ENCODE data around the gene STN1. TPM values are rescaled to one million over a fixed set of nuclear protein-coding genes. Genes with fewer than 3 reads are reported as not detected.

Gene STN1
- total and polyA plus RNA-seq, 2 of the 8 experiments (the other 6 are each of a cell fraction or from before 2014, with no cell fraction given), result 10.1 to 12.4 TPM

DNA sequence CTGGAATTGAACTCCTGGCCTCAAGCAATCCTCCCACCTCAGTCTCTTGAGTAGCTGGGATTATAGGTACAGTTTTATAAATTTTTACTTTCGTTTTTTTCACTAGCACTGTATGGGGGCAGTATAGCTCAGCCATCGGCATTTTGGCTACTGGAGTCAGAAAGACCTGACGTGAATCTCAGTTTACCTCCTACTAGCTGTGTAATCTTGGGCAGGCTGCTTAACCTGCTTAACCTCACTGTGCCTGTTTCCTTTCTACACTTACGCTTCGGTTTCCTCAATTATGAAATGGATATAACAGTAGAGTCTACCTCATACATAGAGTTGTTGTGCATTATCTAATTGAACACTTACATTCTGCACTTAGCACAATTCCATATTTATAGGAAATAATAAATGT, 16.7 kb downstream of the STN1 start:
- ChIA-PET POLR2A (ENCODE audit: partially characterized antibody) (interaction anchor here (1.1 to 2.2 kb wide), 3 partner anchors 10 to 220 kb away, joined by 3 to 6 read pairs (median 4); no protein-coding TSS in a partner anchor), CTCF (ENCODE audit: partially characterized antibody) (interaction anchor here (0.8 to 5.9 kb wide), 10 partner anchors 11 to 312 kb away, joined by 3 to 49 read pairs (median 3); no protein-coding TSS in a partner anchor)
- Histone ChIP-seq H4K91ac (replicated peaks; ENCODE audit: insufficient read length, low read length) (no peak overlapping the region), H2AFZ (ENCODE audit: low read length) (no peak overlapping the region), H3K27ac (ENCODE audit: low read depth, low read length) (no peak overlapping the region), H4K8ac (ENCODE audit: extremely low read depth, insufficient read depth, low read length) (no peak overlapping the region), H3K4ac (replicated peaks; ENCODE audit: insufficient read length, low read depth, low read length) (no peak overlapping the region), H3K4me3 (ENCODE audit: extremely low read depth in 1 of 4, insufficient read depth in 2 of 4, low read depth in 3 of 4, low read length in 4 of 4) (no peak overlapping the region), H3K14ac (ENCODE audit: insufficient read length) (no peak overlapping the region), H2BK120ac (replicated peaks; ENCODE audit: low read depth, low read length) (no peak overlapping the region), H3K23me2 (ENCODE audit: low read depth, low read length) (no peaks in the 10 kb centered on the region), H3K79me1 (ENCODE audit: low read depth, low read length) (no peaks in the 10 kb centered on the region), H3K9me3 (ENCODE audit: insufficient read depth in 2 of 2, low read depth in 1 of 2, low read length in 1 of 2) (no peaks in the 10 kb centered on the region), H3K18ac (ENCODE audit: extremely low read depth, low read length) (no peak overlapping the region), H3K36me3 (ENCODE audit: control insufficient read depth in 2 of 4, insufficient read depth in 4 of 4, low read length in 3 of 4) (no peaks in the 10 kb centered on the region; a peak in 4 of 8 replicates), H3K56ac (replicated peaks; ENCODE audit: insufficient read length, low read depth, low read length) (no peak overlapping the region), H4K20me1 (replicated peaks in 1 of 2; ENCODE audit: control insufficient read depth in 1 of 2, insufficient read depth in 2 of 2, low read length in 2 of 2) (no peaks in the 10 kb centered on the region), H2AK5ac (ENCODE audit: low read depth, low read length) (no peak overlapping the region), H3K23ac (ENCODE audit: insufficient read length) (no peak overlapping the region), H3K9ac (replicated peaks in 1 of 4; ENCODE audit: extremely low read depth in 1 of 4, low read depth in 3 of 4, low read length in 3 of 4) (no peak overlapping the region), H3K4me2 (ENCODE audit: insufficient read depth in 1 of 2, low read depth in 2 of 2, low read length in 2 of 2) (no peak overlapping the region), H3K27me3 (replicated peaks in 1 of 4; ENCODE audit: control insufficient read depth in 3 of 4, extremely low read depth in 1 of 4, insufficient read depth in 3 of 4, low read length in 3 of 4) (no peaks in the 10 kb centered on the region), H2BK12ac (ENCODE audit: low read depth, low read length) (no peak overlapping the region), H3K4me1 (replicated peaks in 1 of 4; ENCODE audit: control insufficient read depth in 3 of 4, insufficient read depth in 4 of 4, low read length in 3 of 4) (peaks cover 0 to 4% (median 0%) of the 10 kb centered on the region in 4 experiments; a peak in 1 of 7 replicates), H4K5ac (ENCODE audit: insufficient read length, low read depth, low read length) (no peak overlapping the region), H2BK15ac (ENCODE audit: low read length) (no peak overlapping the region), H2BK5ac (ENCODE audit: low read depth, low read length) (no peak overlapping the region), H2BK20ac (ENCODE audit: low read length) (no peak overlapping the region), H3K79me2 (ENCODE audit: control insufficient read depth in 1 of 2, insufficient read depth in 2 of 2, low read length in 2 of 2) (no peaks in the 10 kb centered on the region)
- 92% methylated on average over 5 of the region's 5 CpGs; no CpG with 5 or more reads in 1 of the 2 experiments for WGBS, 2 experiments (ENCODE audit: extremely low coverage in 1 of 2, insufficient coverage in 1 of 2, insufficient read length in 1 of 2, insufficient replicate concordance in 2 of 2, low coverage in 1 of 2, low lambda C conversion rate in 2 of 2, missing lambda C conversion rate in 1 of 2)
- no peak for TF ChIP-seq USF2 (IDR thresholded peaks at IDR 0.05; ENCODE audit: low read length)
- TF ChIP-seq CHD2 (IDR thresholded peaks at IDR 0.05; ENCODE audit: low read length), result no peak
- no peak for TF ChIP-seq RXRA (IDR thresholded peaks at IDR 0.05; ENCODE audit: insufficient read depth, low read depth, low read length)
- no peak for TF ChIP-seq BACH1 (IDR thresholded peaks at IDR 0.05; ENCODE audit: low read length)
- TF ChIP-seq BRCA1 (IDR thresholded peaks at IDR 0.05; ENCODE audit: low read depth, low read length), result no peak
- no peak for TF ChIP-seq JUND (IDR thresholded peaks at IDR 0.05; ENCODE audit: low read length)
- TF ChIP-seq TBP (IDR thresholded peaks at IDR 0.05; ENCODE audit: low read depth, low read length), result no peak
- TF ChIP-seq JUN (IDR thresholded peaks at IDR 0.05; ENCODE audit: low read depth, low read length), result no peak
- no peak for TF ChIP-seq SIRT6 (IDR thresholded peaks at IDR 0.05; ENCODE audit: low read length)
- no peak for TF ChIP-seq EZH2 (IDR thresholded peaks at IDR 0.05; ENCODE audit: low read depth, low read length, severe bottlenecking)
- no peak for TF ChIP-seq HDAC6 (IDR thresholded peaks at IDR 0.05; ENCODE audit: low read depth, low read length)
- no peak for TF ChIP-seq TAF1 (IDR thresholded peaks at IDR 0.05; ENCODE audit: low read depth, low read length)
- no peak for TF ChIP-seq MAFK (IDR thresholded peaks at IDR 0.05; ENCODE audit: low read depth, low read length)
- no peak for TF ChIP-seq KDM4A (IDR thresholded peaks at IDR 0.05; ENCODE audit: low read depth, low read length, severe bottlenecking)
- TF ChIP-seq POLR2AphosphoS5 (IDR thresholded peaks at IDR 0.05; ENCODE audit: low read depth, low read length), result no peak
- no peak for DNase-seq (ENCODE audit: low read depth in 1 of 2, low spot score in 2 of 2)
- FAIRE-seq, result no peak

Data from H1 (cell line).